GM23248 (cell line): ENCODE data around the gene OR2C1.

ENCODE experiments used
- EZH2 ChIP-seq: fragments of 200-600 bp; sonication (generic); IDR thresholded peaks from 2 replicates; pipeline ENCODE4 v1.6.1; 2018; ENCODE audit warnings: antibody characterized with exemption, mild to moderate bottlenecking; ENCODE audit not compliant: insufficient read depth, poor library complexity, severe bottlenecking
- EZH2phosphoT487 ChIP-seq: fragments of 200-600 bp; sonication (generic); IDR thresholded peaks from 2 replicates; pipeline ENCODE4 v1.6.1; 2018; ENCODE audit warnings: antibody characterized with exemption, moderate library complexity, mild to moderate bottlenecking, low read depth; ENCODE audit not compliant: insufficient read depth

DNA sequence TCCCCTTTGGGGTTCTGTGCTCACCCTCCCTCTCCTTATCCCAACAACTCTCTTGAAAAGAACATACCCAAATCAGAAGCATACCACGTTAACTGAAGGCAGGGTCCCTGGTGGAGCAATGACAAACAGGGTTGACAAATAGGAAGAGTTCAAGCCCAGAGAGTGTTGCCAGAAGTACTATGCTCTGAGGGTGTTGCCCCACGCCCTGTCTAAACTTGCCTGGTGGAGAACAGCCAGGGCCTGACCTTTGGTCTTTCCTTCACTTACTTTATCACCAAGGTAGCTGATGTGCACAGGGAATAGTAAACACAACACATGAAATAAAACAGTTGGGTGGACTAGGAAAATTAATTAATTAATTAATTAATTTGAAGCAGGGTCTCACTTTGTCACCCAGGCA lies 27.0 kb upstream of the OR2C1 start:
- TF ChIP-seq EZH2 (no peak), EZH2phosphoT487 (no peak)
